Heart left ventricle (tissue), 13 donors: ENCODE measurements around the gene SPG11.

Experiments
- CTCF ChIP-seq, 12 donors: fragments of 200-600 bp; sonication (generic) in 4 of 12; IDR thresholded peaks; one replicate each; pipeline versions ENCODE4 v1.5.0 to v1.8.0; 2018 to 2022; ENCODE audit warnings: antibody characterized with exemption in 12 of 12, mild to moderate bottlenecking in 5 of 12
- POLR2A ChIP-seq, 2 donors: fragments of 450-650 bp; IDR thresholded peaks; one replicate each; pipeline ENCODE4 v1.6.1; 2017; ENCODE audit warnings: antibody characterized with exemption in 2 of 2, mild to moderate bottlenecking in 2 of 2, moderate library complexity in 2 of 2
- donor health status: ischemic (EF 13 %, LVEDD 7.1; RV severe dilation, severe dysfunction).
- donor health status: DM: no; HTN: yes; CAD: no.
- donor health status: DM: no; HTN: no; CAD: no.
- donor health status: ischemic (EF 25% LVEDD 6.9; RV normal size, moderate dysfunction).
- donor health status: ischemic (EF 25% LVEDD 5.7; RV mildly dilated, moderate dysfunction).
- donor health status: ischemic (EF 35%, LVEDD 5.7; RV mildly dilated, moderate dysfunction).
- donor health status: nonischemic (EF 11% LVEDD 7.7; RV severe dilation, severe dysfunction).
- donor health status: DM: yes; HTN: yes; CAD: no.
- donor health status: PGD.
- donor health status: ischemic (EF 29% LVEDD 5.4; RV normal size, mild dysfunction).
- donor health status: nonischemic (EF 23%, LVEDD 6.1; RV moderate dilation, normal function).

GRCh38 chr15:44550256-44550655, 113.2 kb downstream of the SPG11 start:
- TF ChIP-seq POLR2A (IDR thresholded peaks at IDR 0.05) (no peak), CTCF (IDR thresholded peaks at IDR 0.05) (peak in 7 of 12 donors; percentile 15 to 44 (median 38))
